ENCODE results near the gene KCTD5.
"Not testable (repeated sequence)": the region's sequence is repeated elsewhere in the genome, so short reads cannot be mapped to it uniquely, and the experiment has no call there.

Gene KCTD5, protein sequence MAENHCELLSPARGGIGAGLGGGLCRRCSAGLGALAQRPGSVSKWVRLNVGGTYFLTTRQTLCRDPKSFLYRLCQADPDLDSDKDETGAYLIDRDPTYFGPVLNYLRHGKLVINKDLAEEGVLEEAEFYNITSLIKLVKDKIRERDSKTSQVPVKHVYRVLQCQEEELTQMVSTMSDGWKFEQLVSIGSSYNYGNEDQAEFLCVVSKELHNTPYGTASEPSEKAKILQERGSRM

GRCh38 chr16:2682209-2683021, at the start of gene KCTD5:
KCTD5 (plus strand) TSS chr16:2682523; CDS start chr16:2682549, 26 bp downstream.
- peak; percentile 94 for DNase-seq (ENCODE audit: low read depth)

GRCh38 chr16:2639071-2639721, 43.1 kb upstream of the KCTD5 start:
- peak; percentile 36 for DNase-seq (ENCODE audit: low read depth)

GRCh38 chr16:2639722-2640072, 42.6 kb upstream of the KCTD5 start:
- DNase-seq (ENCODE audit: low read depth): not testable (repeated sequence)

DNA sequence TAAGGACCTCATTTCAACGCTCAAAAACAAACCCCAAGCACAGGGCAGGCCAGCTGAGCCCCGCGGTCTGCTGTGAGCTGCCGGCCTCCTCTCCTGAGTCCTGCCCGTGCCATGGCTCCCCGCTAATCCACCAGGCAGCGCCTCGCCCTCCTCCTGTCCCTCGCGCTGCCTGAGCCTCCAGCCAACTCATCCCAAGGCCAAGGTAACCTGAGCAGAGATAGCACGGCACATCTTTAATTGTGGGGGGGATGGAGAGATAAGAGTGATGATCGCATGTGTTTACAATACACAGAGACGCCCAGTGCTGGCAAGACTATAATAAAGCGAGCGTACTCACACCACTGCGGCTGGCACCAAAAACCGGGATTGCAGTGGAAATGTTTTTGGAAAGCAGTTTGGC, 39.8 kb upstream of the KCTD5 start:
- DNase-seq (ENCODE audit: low read depth): not testable (repeated sequence)

DNA sequence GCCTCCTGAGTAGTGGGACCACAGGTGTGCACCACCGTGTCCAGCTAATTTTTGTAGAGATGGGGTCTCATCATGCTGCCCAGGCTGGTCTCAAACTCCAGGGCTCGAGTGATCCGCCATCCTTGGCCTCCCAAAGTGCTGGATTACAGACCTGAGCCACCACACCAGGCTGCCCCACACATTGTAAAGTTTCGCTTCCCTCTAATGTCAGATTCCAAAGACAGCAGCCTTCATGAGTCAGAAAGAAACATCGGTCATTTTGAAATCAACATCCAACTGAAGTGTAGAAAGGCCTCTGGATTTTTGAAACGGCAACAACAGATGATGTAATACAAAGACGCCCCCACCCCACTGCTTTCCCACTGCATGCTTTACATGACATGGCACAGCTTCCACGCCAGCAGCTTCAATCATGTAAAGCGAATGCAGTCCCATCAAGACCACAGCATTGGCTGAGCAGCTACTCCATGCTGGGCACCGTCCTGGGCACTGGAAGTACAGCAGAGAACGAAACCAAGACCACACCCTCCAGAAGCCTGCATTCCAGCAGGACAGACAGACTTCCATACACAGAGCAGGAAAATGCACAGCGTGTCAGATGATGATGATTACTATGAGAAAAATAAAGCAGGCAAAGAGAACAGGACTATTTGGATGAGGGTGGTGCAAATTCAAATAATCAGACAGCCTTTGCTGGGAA, 37.4 kb upstream of the KCTD5 start:
- not testable (repeated sequence) for DNase-seq (ENCODE audit: low read depth)

GRCh38 chr16:2651268-2651871, 31.0 kb upstream of the KCTD5 start:
- DNase-seq (ENCODE audit: low read depth): not testable (repeated sequence)

DNA sequence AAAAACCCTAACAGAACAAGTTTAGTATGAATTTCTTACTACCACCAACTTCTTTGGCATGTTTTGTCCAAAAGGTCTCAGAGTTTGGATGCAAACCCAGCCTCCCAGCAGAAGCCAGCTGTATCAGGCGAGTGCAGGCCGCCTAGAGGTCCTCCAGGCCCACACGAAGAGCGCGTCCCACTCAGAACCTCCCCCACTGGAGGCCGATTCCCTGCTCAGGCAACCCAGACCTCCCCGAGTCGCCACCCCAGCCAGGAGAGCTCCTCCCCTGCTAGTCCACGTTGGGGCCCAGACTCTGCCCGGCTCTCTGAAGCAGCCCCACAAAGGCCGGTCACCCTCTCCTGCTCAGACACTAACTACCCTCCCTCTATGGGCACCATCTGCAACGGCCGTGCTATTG, 28.4 kb upstream of the KCTD5 start:
- not testable (repeated sequence) for DNase-seq (ENCODE audit: low read depth)

- DNase-seq (ENCODE audit: low read depth): not testable (repeated sequence)
Observed at GRCh38 chr16:2654949-2655348, 27.4 kb upstream of the KCTD5 start.

DNA sequence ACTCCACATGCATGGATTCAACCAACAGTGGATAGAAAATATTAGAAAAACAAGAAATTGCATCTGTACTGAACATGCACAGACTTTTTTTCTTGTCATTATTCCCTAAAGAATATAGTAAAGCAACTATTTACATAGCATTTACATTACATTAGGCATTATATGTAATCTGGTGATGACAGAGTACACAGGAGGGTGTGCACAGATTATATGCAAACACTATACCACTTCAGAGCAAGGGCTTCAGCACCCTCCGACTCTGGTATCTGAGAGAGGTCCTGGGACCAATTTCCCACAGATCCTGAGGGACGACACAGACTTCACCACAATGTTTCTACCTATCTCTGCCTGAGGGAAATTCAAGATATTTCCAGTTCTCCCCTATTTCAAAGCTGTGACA, 25.3 kb upstream of the KCTD5 start:
- no peak for DNase-seq (ENCODE audit: low read depth)

DNA sequence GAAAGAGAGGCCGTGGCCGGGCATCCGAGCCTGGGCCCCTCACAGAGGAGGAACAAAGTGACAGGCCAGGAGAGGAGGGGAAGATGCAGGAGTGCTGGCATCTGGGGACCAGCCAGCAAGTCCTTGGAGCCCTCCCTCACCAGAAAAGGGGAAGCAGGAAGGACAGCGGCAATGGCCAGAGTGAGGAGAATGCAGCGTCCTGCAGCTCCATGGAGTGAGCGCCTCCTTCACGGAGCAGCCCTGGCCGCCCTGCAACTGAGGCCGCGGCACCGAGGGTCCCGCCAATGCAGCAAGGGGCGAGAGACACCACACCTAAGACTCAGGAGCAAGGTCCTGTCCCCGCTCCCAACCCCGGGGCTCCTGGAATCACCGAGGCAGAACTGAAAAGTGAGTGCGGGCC, 24.5 kb upstream of the KCTD5 start:
- not testable (repeated sequence) for DNase-seq (ENCODE audit: low read depth)

- not testable (repeated sequence) for DNase-seq (ENCODE audit: low read depth)
Observed at GRCh38 chr16:2659560-2659959, 22.8 kb upstream of the KCTD5 start.

DNA sequence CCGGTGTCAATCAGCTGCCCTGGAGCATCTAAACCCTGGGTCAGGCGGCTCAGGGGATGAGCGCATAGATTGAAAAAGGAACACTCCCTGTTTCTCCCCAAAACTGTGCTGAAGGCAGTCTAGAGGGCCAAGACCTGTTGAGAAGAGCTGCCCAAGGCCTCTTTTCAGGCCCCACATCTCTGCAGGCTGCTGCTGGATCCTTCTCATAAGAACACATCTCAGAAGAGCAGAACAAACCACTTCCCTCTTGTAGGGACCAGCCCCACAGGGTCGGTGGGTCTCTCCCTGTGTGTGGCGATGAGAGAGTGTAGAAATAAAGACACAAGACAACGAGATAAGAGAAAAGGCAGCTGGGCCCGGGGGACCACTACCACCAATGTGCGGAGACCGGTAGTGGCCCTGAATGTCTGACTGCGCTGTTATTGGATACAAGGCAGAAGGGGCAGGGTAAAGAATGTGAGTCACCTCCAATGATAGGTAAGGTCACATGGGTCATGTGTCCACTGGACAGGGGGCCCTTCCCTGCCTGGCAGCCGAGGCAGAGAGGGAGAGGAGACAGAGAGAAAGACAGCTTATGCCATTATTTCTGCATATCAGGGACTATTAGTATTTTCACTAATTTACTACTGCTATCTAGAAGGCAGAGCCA, 22.2 kb upstream of the KCTD5 start:
- not testable (repeated sequence) for DNase-seq (ENCODE audit: low read depth)

DNA sequence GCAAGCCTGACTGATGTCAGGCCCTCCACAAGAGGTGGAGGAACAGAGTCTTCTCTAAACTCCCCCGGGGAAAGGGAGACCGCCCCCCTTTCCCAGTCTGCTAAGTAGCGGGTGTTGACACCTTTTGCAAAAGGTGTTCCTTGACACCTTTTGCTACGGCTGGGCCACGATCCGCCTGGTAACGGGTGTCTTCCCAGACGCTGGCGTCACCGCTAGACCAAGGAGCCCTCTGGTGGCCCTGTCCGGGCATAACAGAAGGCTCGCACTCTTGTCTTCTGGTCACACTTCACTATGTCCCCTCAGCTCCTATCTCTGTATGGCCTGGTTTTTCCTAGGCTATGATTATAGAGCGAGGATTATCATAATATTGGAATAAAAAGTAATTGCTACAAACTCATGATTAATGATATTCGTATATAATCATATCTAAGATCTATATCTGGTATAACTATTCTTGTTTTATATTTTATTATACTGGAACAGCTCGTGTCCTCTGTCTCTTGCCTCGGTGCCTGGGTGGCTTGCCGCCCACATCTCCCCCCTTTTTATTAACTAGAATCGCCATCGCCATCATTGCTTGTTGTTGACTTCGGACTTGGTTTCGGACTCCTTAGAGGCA, 21.5 kb upstream of the KCTD5 start:
- DNase-seq (ENCODE audit: low read depth): not testable (repeated sequence)

DNA sequence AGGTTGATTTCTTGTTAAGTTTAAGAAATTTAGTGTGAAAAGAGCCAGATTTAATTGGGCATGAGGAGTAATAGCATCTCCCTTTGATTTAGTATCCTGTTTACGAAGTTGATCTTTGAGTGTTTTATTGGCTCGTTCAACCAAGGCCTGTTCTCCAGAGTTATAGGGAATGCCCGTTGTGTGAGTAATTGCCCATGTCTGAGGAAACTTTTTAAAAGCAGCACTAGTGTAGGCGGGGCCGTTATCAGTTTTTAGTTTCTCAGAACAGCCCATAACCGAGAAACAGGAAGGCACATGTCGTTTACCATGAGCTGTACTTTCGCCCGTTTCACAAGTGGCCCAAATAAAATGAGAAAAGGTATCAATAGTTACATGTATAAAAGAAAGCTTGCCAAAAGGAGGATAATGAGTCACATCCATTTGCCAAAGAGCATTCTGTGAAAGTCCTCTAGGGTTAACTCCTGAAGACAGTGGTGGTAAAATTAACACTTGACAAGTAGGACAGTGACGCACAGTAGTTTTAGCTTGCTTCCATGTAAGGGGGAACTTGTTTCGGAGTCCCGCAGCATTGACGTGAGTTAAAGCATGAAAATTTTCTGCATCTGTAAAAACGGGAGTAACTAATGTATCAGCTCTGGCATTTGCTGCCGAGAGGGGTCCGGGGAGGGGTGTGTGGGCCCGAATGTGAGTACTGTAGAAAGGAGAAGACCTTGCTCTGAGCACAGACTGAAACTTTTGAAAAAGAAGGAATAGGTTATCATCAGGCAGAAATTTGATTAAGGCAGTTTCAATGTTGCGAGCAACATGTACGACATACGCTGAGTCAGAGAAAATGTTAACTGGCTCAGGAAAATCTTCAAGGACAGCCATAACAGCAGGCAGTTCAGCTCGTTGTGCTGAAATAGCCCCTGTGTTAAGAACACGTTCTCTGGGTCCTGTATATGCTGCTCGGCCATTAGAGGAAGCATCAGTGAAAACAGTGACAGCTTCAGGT, 18.5 kb upstream of the KCTD5 start:
- no peak for DNase-seq (ENCODE audit: low read depth)

GRCh38 chr16:2664574-2664982, 17.7 kb upstream of the KCTD5 start:
- DNase-seq (ENCODE audit: low read depth): no peak

GRCh38 chr16:2666671-2667070, 15.7 kb upstream of the KCTD5 start:
- DNase-seq (ENCODE audit: low read depth): not testable (repeated sequence)

DNA sequence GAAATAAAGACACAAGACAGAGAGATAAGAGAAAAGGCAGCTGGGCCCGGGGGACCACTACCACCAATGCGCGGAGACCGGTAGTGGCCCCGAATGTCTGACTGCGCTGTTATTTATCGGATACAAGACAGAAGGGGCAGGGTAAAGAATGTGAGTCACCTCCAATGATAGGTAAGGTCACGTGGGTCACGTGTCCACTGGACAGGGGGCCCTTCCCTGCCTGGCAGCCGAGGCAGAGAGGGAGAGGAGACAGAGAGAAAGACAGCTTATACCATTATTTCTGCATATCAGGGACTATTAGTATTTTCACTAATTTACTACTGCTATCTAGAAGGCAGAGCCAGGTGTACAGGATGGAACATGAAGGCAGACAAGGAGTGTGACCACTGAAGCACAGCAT, 12.7 kb upstream of the KCTD5 start:
- DNase-seq (ENCODE audit: low read depth): not testable (repeated sequence)

- DNase-seq (ENCODE audit: low read depth): peak; percentile 50
Observed at GRCh38 chr16:2670017-2670416, 12.3 kb upstream of the KCTD5 start.

GRCh38 chr16:2671193-2671592, 11.1 kb upstream of the KCTD5 start:
- not testable (repeated sequence) for DNase-seq (ENCODE audit: low read depth)

- DNase-seq (ENCODE audit: low read depth): no peak
Observed at GRCh38 chr16:2671741-2672140, 10.6 kb upstream of the KCTD5 start.
